Stimulated activated naive CD8-positive, alpha-beta T cell treated with anti-CD3 and anti-CD28 coated beads, Interleukin-15, Interleukin-2, amounts not matched to agents 100 ng/mL and 50 ng/mL, for 24 hours (primary cell): Measurements from ENCODE around the gene DGKI.

ENCODE experiments used
- H3K27ac Mint-ChIP-seq: one replicate; pipeline ENCODE4 v1.8.0; 2021; ENCODE audit warnings: mild to moderate bottlenecking, mixed read lengths
- H3K27me3 Mint-ChIP-seq: one replicate; pipeline ENCODE4 v1.8.0; 2021; ENCODE audit warnings: mixed read lengths
- H3K36me3 Mint-ChIP-seq: one replicate; pipeline ENCODE4 v1.8.0; 2021; ENCODE audit warnings: low read depth, mixed read lengths
- H3K4me1 Mint-ChIP-seq: one replicate; pipeline ENCODE4 v1.8.0; 2021; ENCODE audit warnings: low read depth, mixed read lengths
- H3K4me3 Mint-ChIP-seq: one replicate; pipeline ENCODE4 v1.8.0; 2021; ENCODE audit warnings: mild to moderate bottlenecking, mixed read lengths
- H3K9me3 Mint-ChIP-seq: one replicate; pipeline ENCODE4 v1.8.0; 2021; ENCODE audit warnings: mixed read lengths

The DGKI gene

GRCh38 chr7:137860542-137860941 is 13.8 kb upstream of the DGKI start:
- peaks cover 20% of the 10 kb centered on the region for H3K36me3 Mint-ChIP-seq
- no peak overlapping the region for H3K27ac Mint-ChIP-seq
- H3K4me1 Mint-ChIP-seq = no peaks in the 10 kb centered on the region
- H3K9me3 Mint-ChIP-seq = peaks cover 4% of the 10 kb centered on the region
- H3K4me3 Mint-ChIP-seq = no peak overlapping the region
- no peaks in the 10 kb centered on the region for H3K27me3 Mint-ChIP-seq

GRCh38 chr7:137853053-137853452 is 6.3 kb upstream of the DGKI start:
- no peak overlapping the region for H3K27ac Mint-ChIP-seq
- peaks cover 16% of the 10 kb centered on the region for H3K4me1 Mint-ChIP-seq
- H3K9me3 Mint-ChIP-seq = no peaks in the 10 kb centered on the region
- H3K27me3 Mint-ChIP-seq = peaks cover 24% of the 10 kb centered on the region
- H3K4me3 Mint-ChIP-seq = no peak overlapping the region
- peaks cover 12% of the 10 kb centered on the region for H3K36me3 Mint-ChIP-seq

- Mint-ChIP-seq H3K27ac (no peak overlapping the region), H3K4me3 (no peak overlapping the region), H3K4me1 (peaks cover 16% of the 10 kb centered on the region), H3K36me3 (peaks cover 12% of the 10 kb centered on the region), H3K9me3 (no peaks in the 10 kb centered on the region), H3K27me3 (peaks cover 30% of the 10 kb centered on the region)
Measured at GRCh38 chr7:137852108-137852507, 5.3 kb upstream of the DGKI start.

GRCh38 chr7:137850972-137851945 is 4.5 kb upstream of the DGKI start:
- Mint-ChIP-seq H3K4me1 (peaks cover 16% of the 10 kb centered on the region), H3K27ac (no peak overlapping the region), H3K4me3 (no peak overlapping the region), H3K27me3 (peaks cover 30% of the 10 kb centered on the region), H3K36me3 (peaks cover 12% of the 10 kb centered on the region), H3K9me3 (no peaks in the 10 kb centered on the region)

GRCh38 chr7:137850571-137850970 is 3.8 kb upstream of the DGKI start:
- Mint-ChIP-seq H3K36me3 (peaks cover 9% of the 10 kb centered on the region), H3K27ac (no peak overlapping the region), H3K9me3 (no peaks in the 10 kb centered on the region), H3K27me3 (peaks cover 37% of the 10 kb centered on the region), H3K4me1 (peaks cover 19% of the 10 kb centered on the region), H3K4me3 (no peak overlapping the region)

- H3K4me3 Mint-ChIP-seq = peak overlapping the region; percentile 40
- H3K4me1 Mint-ChIP-seq = peaks cover 19% of the 10 kb centered on the region
- peaks cover 4% of the 10 kb centered on the region for H3K36me3 Mint-ChIP-seq
- H3K27me3 Mint-ChIP-seq = peaks cover 58% of the 10 kb centered on the region
- no peaks in the 10 kb centered on the region for H3K9me3 Mint-ChIP-seq
- H3K27ac Mint-ChIP-seq = no peak overlapping the region
Measured at GRCh38 chr7:137848095-137848494, 1.3 kb upstream of the DGKI start.

GRCh38 chr7:137847568-137848050 is 835 bp upstream of the DGKI start:
- Mint-ChIP-seq H3K4me3 (peak overlapping the region; percentile 40), H3K27ac (no peak overlapping the region), H3K4me1 (peaks cover 19% of the 10 kb centered on the region), H3K27me3 (peaks cover 62% of the 10 kb centered on the region), H3K9me3 (no peaks in the 10 kb centered on the region), H3K36me3 (peaks cover 4% of the 10 kb centered on the region)

GRCh38 chr7:137846549-137846826 is 286 bp downstream of the DGKI start:
- H3K27me3 Mint-ChIP-seq = peaks cover 73% of the 10 kb centered on the region

GRCh38 chr7:137844677-137845425 is 1.9 kb downstream of the DGKI start:
- H3K4me1 Mint-ChIP-seq = peaks cover 3% of the 10 kb centered on the region
- peaks cover 76% of the 10 kb centered on the region for H3K27me3 Mint-ChIP-seq
- H3K27ac Mint-ChIP-seq = no peak overlapping the region
- H3K4me3 Mint-ChIP-seq = no peak overlapping the region
- H3K9me3 Mint-ChIP-seq = no peaks in the 10 kb centered on the region
- peaks cover 4% of the 10 kb centered on the region for H3K36me3 Mint-ChIP-seq

More at GRCh38 chr7:137846549-137846826, 286 bp downstream of the DGKI start:
- Mint-ChIP-seq H3K4me1 (peaks cover 14% of the 10 kb centered on the region), H3K4me3 (no peak overlapping the region), H3K27ac (no peak overlapping the region), H3K36me3 (peaks cover 4% of the 10 kb centered on the region), H3K9me3 (no peaks in the 10 kb centered on the region)

- Mint-ChIP-seq H3K4me3 (no peak overlapping the region), H3K9me3 (no peaks in the 10 kb centered on the region), H3K36me3 (no peaks in the 10 kb centered on the region), H3K27ac (no peak overlapping the region), H3K27me3 (peaks cover 80% of the 10 kb centered on the region), H3K4me1 (no peaks in the 10 kb centered on the region)
Measured at GRCh38 chr7:137839903-137840779, 6.6 kb downstream of the DGKI start.

GRCh38 chr7:137838706-137839315 is 8.0 kb downstream of the DGKI start:
- Mint-ChIP-seq H3K27ac (no peak overlapping the region), H3K27me3 (peaks cover 67% of the 10 kb centered on the region), H3K9me3 (no peaks in the 10 kb centered on the region), H3K4me3 (no peak overlapping the region), H3K4me1 (no peaks in the 10 kb centered on the region), H3K36me3 (no peaks in the 10 kb centered on the region)

GRCh38 chr7:137836541-137836940 is 10.2 kb downstream of the DGKI start:
- H3K4me3 Mint-ChIP-seq = no peak overlapping the region
- no peak overlapping the region for H3K27ac Mint-ChIP-seq
- peaks cover 50% of the 10 kb centered on the region for H3K27me3 Mint-ChIP-seq
- peaks cover 2% of the 10 kb centered on the region for H3K36me3 Mint-ChIP-seq
- no peaks in the 10 kb centered on the region for H3K4me1 Mint-ChIP-seq
- peaks cover 12% of the 10 kb centered on the region for H3K9me3 Mint-ChIP-seq

GRCh38 chr7:137836113-137836509 is 10.7 kb downstream of the DGKI start:
- Mint-ChIP-seq H3K4me1 (no peaks in the 10 kb centered on the region), H3K9me3 (peaks cover 13% of the 10 kb centered on the region), H3K27me3 (peaks cover 48% of the 10 kb centered on the region), H3K4me3 (no peak overlapping the region), H3K36me3 (peaks cover 3% of the 10 kb centered on the region), H3K27ac (no peak overlapping the region)

GRCh38 chr7:137835486-137836112 is 11.2 kb downstream of the DGKI start:
- peaks cover 49% of the 10 kb centered on the region for H3K27me3 Mint-ChIP-seq
- H3K9me3 Mint-ChIP-seq = peaks cover 18% of the 10 kb centered on the region
- no peak overlapping the region for H3K27ac Mint-ChIP-seq
- H3K4me3 Mint-ChIP-seq = no peak overlapping the region
- H3K4me1 Mint-ChIP-seq = no peaks in the 10 kb centered on the region
- peaks cover 3% of the 10 kb centered on the region for H3K36me3 Mint-ChIP-seq
